KOPT-K1 (cell line): ENCODE measurements around the gene SCNN1B.

ENCODE experiments used
- H3K27ac ChIP-seq: fragments of 200-600 bp; sonication (generic); 2 replicates; pipeline ENCODE4 v1.5.1; 2016; ENCODE audit warnings: antibody characterized with exemption, mild to moderate bottlenecking, low read depth, low read length; ENCODE audit not compliant: poor library complexity, severe bottlenecking
- H3K36me3 ChIP-seq: fragments of 200-600 bp; sonication (generic); 2 replicates; pipeline ENCODE4 v1.5.1; 2017; ENCODE audit warnings: antibody characterized with exemption, mild to moderate bottlenecking, low read length, moderate library complexity; ENCODE audit not compliant: insufficient read depth
- H3K9me3 ChIP-seq: fragments of 200-600 bp; sonication (generic); 2 replicates; pipeline ENCODE4 v1.5.1; 2017; ENCODE audit warnings: antibody characterized with exemption, low read length, mild to moderate bottlenecking; ENCODE audit not compliant: insufficient read depth, poor library complexity, severe bottlenecking

Gene SCNN1B

DNA sequence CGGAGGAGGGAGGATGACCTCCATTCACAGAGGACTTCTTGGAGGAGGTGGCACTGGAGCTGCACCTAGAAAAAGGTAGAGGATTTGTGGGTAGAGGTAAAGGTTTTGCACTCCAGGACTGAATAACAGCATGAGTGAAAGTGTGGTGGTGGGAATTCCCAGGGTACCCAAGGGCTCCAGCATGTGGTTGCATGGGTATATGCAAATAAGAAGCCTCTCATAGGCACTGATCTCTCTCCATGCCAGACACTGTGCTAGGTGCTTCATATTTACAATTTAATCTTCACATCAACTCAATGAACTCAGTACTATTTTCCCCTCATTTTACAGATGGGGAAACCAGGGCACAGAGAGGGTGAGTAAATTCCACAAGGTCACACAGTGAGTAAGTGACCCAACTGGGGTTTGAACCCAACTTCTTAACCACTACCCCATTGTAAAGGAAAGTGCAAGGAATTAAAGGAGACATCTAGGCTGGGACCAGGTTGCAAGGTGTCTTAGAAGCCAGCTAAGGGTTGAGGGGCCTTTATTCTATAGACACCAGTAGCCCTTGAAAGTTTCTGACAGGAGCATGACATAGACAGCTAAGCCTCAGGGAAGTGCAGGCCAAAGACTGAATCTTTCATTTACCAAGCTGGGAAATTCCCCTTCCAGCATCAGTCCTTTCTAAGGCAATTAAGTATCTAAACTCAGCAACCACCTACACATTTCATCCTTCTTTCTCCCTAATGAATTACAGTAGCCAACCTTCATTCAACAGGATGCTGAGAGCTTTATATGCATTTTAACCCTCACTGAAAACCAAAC is 21.3 kb downstream of the SCNN1B start:
- Histone ChIP-seq H3K36me3 (no peaks in the 10 kb centered on the region), H3K27ac (no peak overlapping the region), H3K9me3 (no peaks in the 10 kb centered on the region)

DNA sequence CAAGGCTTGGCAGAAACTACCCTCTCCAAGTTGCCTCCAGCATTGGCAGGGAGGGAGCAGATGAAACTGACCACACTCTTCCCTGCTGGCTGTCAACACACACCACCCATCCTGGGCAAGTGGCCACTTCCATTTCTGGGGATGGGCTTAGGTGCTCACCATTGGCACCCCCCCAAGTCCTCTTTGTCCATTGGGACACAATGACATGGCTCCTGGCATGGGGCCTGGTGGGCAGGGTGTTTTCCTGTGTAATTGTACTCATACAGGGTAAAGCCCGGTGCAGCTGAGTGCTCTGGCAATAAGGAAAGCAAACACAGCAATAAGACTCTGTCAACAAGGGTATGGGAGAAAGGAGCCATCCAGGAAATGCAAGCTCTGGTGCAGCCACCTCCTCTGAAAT is 22.6 kb downstream of the SCNN1B start:
- H3K36me3 ChIP-seq: no peaks in the 10 kb centered on the region
- no peaks in the 10 kb centered on the region for H3K9me3 ChIP-seq
- no peak overlapping the region for H3K27ac ChIP-seq

DNA sequence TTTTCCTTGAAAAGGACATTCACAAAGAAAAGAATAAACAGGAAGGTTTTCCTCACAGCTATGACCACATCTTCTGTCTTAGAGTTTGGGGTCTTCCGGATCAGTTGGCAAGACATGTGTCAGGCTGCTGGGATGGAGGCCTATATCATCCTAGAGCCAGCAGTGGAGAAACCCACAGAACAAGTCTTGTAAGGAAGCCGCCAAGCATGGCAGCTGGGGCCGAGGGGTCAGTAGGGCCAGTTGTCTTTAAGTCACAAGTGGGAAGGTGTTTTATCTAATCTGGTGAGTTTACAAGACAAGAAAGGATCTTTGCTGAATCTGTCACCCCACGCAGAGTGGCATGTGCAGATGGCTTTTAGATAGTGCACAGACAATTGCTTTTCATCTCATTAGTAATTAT is 25.7 kb downstream of the SCNN1B start:
- Histone ChIP-seq H3K9me3 (no peaks in the 10 kb centered on the region), H3K27ac (no peak overlapping the region)

DNA sequence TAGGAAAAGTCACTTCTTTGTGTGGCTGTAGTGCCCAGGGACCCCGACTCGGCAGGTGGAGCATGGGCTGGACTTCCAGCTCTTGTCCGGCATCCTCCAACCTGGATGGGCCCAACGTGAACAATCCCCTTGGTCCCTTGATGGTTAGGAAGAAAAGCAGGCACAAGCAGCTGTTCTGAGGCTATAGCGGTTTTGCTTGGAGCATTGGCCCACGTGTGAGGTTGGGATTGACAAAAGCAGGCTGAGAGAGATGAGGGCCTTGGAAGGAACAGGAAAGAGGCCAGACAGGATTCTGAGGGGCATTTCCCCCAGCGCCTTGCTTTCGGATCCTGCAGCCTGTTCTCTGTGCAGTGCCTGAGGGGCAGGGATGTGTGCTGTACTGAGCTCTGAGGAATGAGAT is 28.1 kb downstream of the SCNN1B start:
- no peaks in the 10 kb centered on the region for H3K9me3 ChIP-seq
- H3K27ac ChIP-seq: no peak overlapping the region
- H3K36me3 ChIP-seq: no peaks in the 10 kb centered on the region

More for the DNA sequence above, 25.7 kb downstream of the SCNN1B start:
- no peaks in the 10 kb centered on the region for H3K36me3 ChIP-seq

DNA sequence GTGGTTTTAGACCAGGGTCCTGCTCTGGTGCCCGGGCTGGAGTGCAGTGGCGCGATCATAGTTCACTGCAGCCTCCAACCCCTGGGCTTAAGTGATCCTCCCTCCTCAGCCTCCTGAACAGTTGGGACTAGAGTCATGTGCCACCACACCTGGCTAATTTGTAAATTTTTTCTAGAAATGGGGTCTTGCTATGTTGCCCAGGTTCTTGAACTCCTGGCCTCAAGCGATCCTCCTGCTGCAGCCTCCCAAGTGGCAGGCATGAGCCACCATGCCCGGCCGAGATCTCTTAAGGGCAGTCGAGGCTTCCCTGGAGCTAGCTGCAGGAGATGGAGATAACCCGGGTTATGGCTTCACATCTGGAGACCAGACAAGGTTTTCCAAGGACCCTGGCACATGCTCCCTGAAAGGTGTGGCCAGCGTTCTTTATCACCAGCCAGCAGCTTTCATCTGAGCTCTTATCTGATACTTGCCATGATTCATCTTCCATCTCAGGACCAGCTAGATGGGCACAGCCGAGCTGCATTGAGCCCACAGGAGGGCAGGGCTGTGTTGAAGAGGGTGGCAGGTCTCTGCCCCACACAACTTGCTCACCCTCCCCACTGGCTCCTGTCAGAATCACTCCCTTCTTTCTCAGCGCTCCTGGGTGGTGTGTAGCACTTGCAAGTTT is 28.6 kb downstream of the SCNN1B start:
- Histone ChIP-seq H3K9me3 (no peaks in the 10 kb centered on the region), H3K36me3 (no peaks in the 10 kb centered on the region)

DNA sequence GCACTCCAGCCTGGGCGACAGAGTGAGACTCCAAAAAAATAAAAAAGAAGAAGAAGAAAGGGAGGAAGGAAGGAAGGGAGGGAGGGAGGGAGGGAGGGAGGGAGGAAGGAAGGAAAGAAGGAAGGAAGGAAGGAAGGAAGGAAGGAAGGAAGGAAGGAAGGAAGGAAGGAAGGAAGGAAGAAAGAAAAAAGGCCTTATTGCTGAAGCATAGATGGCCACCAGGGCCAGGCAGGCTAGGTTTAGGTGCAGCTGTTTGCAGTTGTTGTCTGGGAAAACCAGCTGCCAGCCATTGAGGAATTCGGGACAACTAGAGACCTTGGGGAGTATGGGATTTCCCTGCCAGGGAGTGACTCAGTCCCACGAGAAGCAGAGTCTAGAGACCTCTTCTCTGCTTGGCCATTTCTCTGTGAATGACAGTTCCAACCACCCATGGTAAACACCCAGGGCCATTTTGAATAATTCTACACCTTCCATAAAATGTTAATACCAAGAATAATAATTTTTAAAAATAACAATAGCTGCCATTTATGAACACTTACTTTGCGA is 31.0 kb downstream of the SCNN1B start:
- no peak overlapping the region for H3K27ac ChIP-seq
- peaks cover 5% of the 10 kb centered on the region for H3K9me3 ChIP-seq
- H3K36me3 ChIP-seq: no peaks in the 10 kb centered on the region

More for the DNA sequence above, 28.6 kb downstream of the SCNN1B start:
- H3K27ac ChIP-seq: no peak overlapping the region

DNA sequence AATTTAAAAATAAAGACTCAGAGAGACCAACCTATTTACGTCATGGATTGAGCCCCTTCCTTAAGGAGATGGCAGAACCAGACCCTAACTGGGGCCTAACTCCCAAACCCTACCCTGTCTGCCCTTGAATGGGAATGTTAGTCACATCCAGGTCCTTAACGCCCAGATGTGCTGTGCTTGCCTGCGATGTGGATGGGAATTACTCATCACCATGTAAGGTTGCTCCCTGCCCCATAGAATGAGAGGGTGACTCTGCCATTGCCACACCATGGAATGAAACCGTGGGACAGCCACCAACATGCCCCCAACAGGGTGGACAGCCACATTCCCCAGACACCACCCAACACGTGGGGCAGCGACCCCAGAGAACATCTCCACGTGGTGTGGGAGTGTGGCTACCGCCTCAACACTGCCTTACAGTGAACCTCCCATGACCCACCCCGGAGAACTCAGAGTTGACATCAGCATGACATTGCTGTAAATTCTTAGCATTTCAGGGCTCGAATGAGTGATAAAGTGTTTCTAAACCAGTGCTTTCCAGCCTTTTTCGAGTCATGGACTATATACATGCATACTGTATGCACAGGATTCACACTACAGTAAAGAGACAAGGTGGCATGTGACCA is 31.8 kb downstream of the SCNN1B start:
- Histone ChIP-seq H3K36me3 (no peaks in the 10 kb centered on the region), H3K27ac (no peak overlapping the region)

DNA sequence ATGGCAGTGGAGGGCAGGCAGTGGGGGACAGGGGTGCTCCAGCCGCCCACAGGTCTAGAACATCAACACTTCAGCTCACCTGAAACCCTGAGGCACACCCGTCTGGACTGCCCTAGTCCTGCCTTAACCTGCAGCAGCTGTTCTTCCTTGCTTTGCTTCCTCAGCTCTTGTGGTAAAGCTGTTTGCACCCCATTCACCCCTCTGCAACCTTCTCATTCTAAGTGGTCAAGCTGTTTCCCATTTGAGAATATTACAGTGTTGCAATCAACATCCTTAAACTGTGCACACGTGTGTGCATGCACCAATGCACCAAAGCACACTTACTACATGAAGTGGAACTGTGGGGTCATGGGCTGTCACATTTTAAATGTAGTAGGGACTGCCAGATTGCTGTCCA is 32.4 kb downstream of the SCNN1B start:
- Histone ChIP-seq H3K9me3 (peaks cover 9% of the 10 kb centered on the region), H3K27ac (no peak overlapping the region), H3K36me3 (no peaks in the 10 kb centered on the region)

More for the DNA sequence above, 31.8 kb downstream of the SCNN1B start:
- H3K9me3 ChIP-seq: peaks cover 9% of the 10 kb centered on the region

DNA sequence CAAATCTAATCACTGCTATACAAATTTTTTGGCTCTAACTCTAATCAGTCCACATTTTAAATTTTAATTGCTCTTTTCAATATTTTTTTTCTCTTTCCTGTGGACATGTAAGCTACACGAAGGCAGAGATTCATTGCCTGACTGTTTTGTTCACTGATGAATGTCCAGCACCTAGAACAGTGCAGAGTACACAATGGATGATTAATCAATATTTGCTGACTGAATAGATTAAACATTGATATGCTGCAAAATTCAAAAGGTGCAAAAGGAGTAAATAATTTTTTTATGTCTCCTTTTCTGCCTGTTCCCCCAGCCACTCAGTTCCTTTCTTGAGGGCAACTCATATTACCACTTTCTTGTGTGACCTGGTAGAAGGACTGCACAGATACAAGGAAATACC is 32.8 kb downstream of the SCNN1B start:
- Histone ChIP-seq H3K9me3 (peaks cover 9% of the 10 kb centered on the region), H3K27ac (no peak overlapping the region)

DNA sequence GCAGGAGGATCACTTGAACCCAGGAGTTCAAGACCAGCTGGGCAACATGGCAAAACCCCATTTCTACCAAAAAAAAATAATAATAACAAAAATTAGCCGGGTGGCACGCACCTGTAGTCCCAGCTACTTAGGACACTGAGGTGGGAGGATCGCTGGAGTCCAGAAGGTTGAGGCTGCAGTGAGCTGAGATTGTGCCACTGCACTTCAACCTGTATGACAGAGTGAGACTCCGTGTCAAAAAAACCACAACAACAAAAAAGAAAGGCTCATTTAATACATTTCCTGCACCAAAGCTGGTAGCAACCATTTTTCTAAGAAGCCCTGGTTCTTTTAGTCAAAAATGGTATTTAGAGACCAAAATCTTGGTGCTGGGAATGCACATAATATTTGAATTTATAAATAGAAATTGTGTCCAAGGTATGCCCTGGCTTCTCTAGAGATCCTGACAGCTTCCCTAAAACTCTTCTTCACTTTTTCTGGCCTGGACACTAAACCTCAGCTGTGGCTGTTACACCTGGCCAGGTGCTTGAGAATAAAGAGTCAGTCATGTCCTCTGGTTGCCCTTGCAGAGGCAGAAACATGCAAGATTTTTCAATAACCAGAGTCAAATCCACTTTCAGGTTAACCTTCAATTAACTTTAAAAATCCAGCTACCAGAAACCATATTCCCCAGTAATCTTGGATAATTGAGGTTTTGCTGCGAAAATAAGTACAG is 35.9 kb downstream of the SCNN1B start:
- peaks cover 9% of the 10 kb centered on the region for H3K9me3 ChIP-seq
- no peaks in the 10 kb centered on the region for H3K36me3 ChIP-seq
- H3K27ac ChIP-seq: no peak overlapping the region

More for the DNA sequence above, 32.8 kb downstream of the SCNN1B start:
- no peaks in the 10 kb centered on the region for H3K36me3 ChIP-seq

DNA sequence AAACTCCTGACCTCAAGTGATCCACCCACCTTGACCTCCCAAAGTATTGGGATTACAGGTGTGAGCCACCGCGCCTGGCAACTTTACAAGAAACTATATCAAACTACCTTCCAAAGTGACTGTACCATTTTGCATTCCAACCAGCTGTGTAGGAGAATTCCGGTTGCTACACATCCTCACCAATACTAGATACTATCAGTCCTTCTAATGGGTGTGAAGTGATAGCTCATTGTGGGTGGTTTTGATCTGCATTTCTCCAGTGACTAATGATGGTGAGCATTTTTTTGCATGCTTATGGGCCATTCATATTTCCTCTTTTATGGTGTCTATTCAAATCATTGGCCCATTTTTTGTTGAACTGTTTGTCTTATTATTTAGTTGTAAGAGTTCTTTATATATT is 37.7 kb downstream of the SCNN1B start:
- Histone ChIP-seq H3K36me3 (no peaks in the 10 kb centered on the region), H3K9me3 (peaks cover 9% of the 10 kb centered on the region), H3K27ac (no peak overlapping the region)

DNA sequence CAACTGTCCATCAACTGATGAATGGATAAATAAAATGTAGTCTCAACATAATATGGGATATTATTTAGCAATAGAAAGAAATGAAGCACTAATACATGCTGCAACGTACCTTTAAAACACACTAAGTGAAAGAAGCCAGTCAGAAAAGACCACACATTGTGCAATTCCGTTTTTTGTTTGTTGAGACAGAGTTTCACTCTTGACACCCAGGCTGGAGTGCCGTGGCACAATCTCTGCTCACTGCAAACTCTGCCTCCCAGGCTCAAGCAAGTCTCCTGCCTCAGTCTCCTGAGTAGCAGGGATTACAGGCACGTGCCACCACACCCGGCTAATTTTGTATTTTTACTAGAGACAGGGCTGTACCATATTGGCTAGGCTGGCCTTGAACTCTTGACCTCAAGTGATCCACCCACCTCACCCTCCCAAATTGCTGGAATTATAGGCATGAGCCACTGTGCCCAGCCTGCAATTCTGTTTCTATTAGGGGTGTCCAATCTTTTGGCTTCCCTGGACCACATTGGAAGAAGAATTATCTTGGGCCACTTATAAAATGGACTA is 40.1 kb downstream of the SCNN1B start:
- H3K27ac ChIP-seq: no peak overlapping the region
- H3K36me3 ChIP-seq: no peaks in the 10 kb centered on the region
- H3K9me3 ChIP-seq: peaks cover 9% of the 10 kb centered on the region

DNA sequence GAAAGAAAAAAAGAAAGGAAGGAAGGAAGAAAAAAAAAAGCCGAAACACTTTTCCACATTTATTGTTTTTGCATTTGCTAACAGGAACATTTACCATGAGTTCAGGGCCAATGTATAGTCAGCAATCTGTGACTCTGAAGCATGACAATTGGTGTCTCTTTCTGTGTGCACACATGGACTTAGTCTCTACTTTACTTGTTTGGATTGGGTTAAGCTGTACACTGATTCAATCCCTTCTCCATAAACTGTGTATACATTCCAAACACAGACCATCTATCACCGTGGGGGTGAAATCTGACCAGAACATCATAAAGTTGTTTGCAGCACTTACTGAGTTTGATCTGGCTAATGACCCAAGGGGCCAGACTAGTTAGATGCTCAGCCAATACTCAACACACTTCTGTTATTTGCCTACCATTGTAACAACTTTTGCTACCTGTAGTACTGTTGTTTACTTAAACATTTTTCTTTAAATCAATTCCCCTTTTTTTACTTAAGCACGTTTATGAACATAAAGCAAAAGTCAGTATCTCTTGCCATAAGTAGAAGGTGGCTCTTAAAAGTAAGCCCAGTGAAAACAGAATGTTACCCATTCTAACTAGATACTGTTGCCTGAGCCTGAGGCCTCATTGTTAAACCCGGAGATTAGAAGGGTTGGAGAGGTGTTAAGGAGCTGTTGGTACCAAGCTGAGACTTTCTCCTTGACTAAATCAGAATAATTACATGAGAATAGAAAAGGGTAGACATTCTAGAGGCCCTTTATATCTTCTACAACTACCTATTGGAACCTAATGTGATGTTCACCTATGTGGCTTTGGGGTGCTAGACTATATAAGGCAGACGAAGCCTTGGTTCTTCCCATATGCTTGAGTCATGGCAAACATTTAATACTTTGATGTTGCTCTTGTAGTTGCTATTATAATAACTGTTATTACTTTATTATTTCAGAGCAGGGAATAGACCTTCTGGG is 41.8 kb downstream of the SCNN1B start:
- no peak overlapping the region for H3K27ac ChIP-seq
- H3K9me3 ChIP-seq: no peaks in the 10 kb centered on the region
- H3K36me3 ChIP-seq: no peaks in the 10 kb centered on the region

DNA sequence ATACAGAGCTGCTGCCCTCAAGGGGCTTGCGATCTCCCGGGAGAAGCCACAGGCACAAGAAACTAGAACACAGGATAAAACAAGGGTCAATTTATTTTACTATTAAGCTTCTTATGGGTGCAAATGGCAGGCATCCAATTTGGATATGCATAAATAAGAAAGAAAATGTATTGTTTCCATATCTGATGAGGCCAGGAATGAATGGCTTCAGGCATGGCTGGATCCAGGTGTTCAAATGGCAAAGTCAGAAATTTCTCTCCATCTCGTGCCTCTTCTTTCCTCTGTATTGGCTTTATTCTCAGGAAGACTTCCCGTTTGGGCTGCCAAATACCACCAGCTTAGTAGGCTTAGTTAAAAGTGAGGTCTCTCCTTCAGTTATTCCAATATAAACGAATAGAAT is 43.1 kb downstream of the SCNN1B start:
- Histone ChIP-seq H3K36me3 (no peaks in the 10 kb centered on the region), H3K9me3 (no peaks in the 10 kb centered on the region), H3K27ac (no peak overlapping the region)
